ENCODE measurements around the gene CELF2. TPM values are rescaled to one million over a fixed set of nuclear protein-coding genes. Genes with fewer than 3 reads are reported as not detected.

The CELF2 gene
- polyA plus RNA-seq, 1 donor from 2014 or later, result 55.5 TPM

- Histone ChIP-seq H3K79me2 (replicated peaks; ENCODE audit: insufficient read depth, low read length) (peaks cover 5% of the 10 kb centered on the region), H3K9me3 (ENCODE audit: low read length) (no peaks in the 10 kb centered on the region), H3F3A (ENCODE audit: insufficient read depth, low read length, poor library complexity, severe bottlenecking) (peaks cover 4% of the 10 kb centered on the region), H3K36me3 (ENCODE audit: insufficient read depth, low read length) (no peaks in the 10 kb centered on the region), H3K4me3 (ENCODE audit: low read length) (no peak overlapping the region), H2AFZ (ENCODE audit: low read depth, low read length) (no peak overlapping the region), H4K20me1 (ENCODE audit: insufficient read depth) (no peaks in the 10 kb centered on the region), H3K9me2 (ENCODE audit: insufficient read depth, low read length) (no peaks in the 10 kb centered on the region), H3K9ac (ENCODE audit: low read length) (no peak overlapping the region), H3K4me2 (ENCODE audit: low read length) (no peak overlapping the region), H3K27ac (ENCODE audit: low read length) (no peak overlapping the region), H3K27me3 (ENCODE audit: insufficient read depth, low read depth, low read length) (no peaks in the 10 kb centered on the region)
- TF ChIP-seq MXI1 (conservative IDR thresholded peaks at IDR 0.05; ENCODE audit: poor library complexity, severe bottlenecking), result no peak
These were observed 132.1 kb downstream of the CELF2 start for GRCh38 chr10:11149807-11150141.

- no peaks in the 10 kb centered on the region for H4K20me1 ChIP-seq (ENCODE audit: insufficient read depth)
- no peak overlapping the region for H3K4me3 ChIP-seq (ENCODE audit: low read length)
- no peaks in the 10 kb centered on the region for H3K9me2 ChIP-seq (ENCODE audit: insufficient read depth, low read length)
- H3K79me2 ChIP-seq (replicated peaks; ENCODE audit: insufficient read depth, low read length), result peaks cover 5% of the 10 kb centered on the region
- H3K9ac ChIP-seq (ENCODE audit: low read length), result no peak overlapping the region
- H3F3A ChIP-seq (ENCODE audit: insufficient read depth, low read length, poor library complexity, severe bottlenecking), result peaks cover 9% of the 10 kb centered on the region
- H3K36me3 ChIP-seq (ENCODE audit: insufficient read depth, low read length), result no peaks in the 10 kb centered on the region
- H2AFZ ChIP-seq (ENCODE audit: low read depth, low read length), result no peak overlapping the region
- H3K27me3 ChIP-seq (ENCODE audit: insufficient read depth, low read depth, low read length), result no peaks in the 10 kb centered on the region
- H3K4me2 ChIP-seq (ENCODE audit: low read length), result no peak overlapping the region
- TF ChIP-seq TAF1 (IDR thresholded peaks at IDR 0.05; ENCODE audit: low read depth) (no peak), SMC3 (conservative IDR thresholded peaks at IDR 0.05; ENCODE audit: poor library complexity) (no peak), REST (IDR thresholded peaks at IDR 0.05; ENCODE audit: borderline replicate concordance) (no peak), RAD21 (conservative IDR thresholded peaks at IDR 0.05) (no peak), MXI1 (conservative IDR thresholded peaks at IDR 0.05; ENCODE audit: poor library complexity, severe bottlenecking) (no peak)
- TF ChIP-seq, protein P1, sequence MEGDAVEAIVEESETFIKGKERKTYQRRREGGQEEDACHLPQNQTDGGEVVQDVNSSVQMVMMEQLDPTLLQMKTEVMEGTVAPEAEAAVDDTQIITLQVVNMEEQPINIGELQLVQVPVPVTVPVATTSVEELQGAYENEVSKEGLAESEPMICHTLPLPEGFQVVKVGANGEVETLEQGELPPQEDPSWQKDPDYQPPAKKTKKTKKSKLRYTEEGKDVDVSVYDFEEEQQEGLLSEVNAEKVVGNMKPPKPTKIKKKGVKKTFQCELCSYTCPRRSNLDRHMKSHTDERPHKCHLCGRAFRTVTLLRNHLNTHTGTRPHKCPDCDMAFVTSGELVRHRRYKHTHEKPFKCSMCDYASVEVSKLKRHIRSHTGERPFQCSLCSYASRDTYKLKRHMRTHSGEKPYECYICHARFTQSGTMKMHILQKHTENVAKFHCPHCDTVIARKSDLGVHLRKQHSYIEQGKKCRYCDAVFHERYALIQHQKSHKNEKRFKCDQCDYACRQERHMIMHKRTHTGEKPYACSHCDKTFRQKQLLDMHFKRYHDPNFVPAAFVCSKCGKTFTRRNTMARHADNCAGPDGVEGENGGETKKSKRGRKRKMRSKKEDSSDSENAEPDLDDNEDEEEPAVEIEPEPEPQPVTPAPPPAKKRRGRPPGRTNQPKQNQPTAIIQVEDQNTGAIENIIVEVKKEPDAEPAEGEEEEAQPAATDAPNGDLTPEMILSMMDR (IDR thresholded peaks at IDR 0.05; ENCODE audit: poor library complexity, severe bottlenecking), result no peak
- no peak overlapping the region for H3K27ac ChIP-seq (ENCODE audit: low read length)
- H3K9me3 ChIP-seq (ENCODE audit: low read length), result no peaks in the 10 kb centered on the region
These were observed 132.6 kb downstream of the CELF2 start for GRCh38 chr10:11150231-11150731.

GRCh38 chr10:11150879-11151415, 133.3 kb downstream of the CELF2 start:
- H3F3A ChIP-seq (ENCODE audit: insufficient read depth, low read length, poor library complexity, severe bottlenecking), result peaks cover 9% of the 10 kb centered on the region
- H3K27ac ChIP-seq (ENCODE audit: low read length), result no peak overlapping the region
- H3K79me2 ChIP-seq (replicated peaks; ENCODE audit: insufficient read depth, low read length), result peaks cover 5% of the 10 kb centered on the region
- no peaks in the 10 kb centered on the region for H4K20me1 ChIP-seq (ENCODE audit: insufficient read depth)
- no peak overlapping the region for H3K4me2 ChIP-seq (ENCODE audit: low read length)
- H2AFZ ChIP-seq (ENCODE audit: low read depth, low read length), result no peak overlapping the region
- no peaks in the 10 kb centered on the region for H3K36me3 ChIP-seq (ENCODE audit: insufficient read depth, low read length)
- no peak overlapping the region for H3K4me3 ChIP-seq (ENCODE audit: low read length)
- H3K9me2 ChIP-seq (ENCODE audit: insufficient read depth, low read length), result no peaks in the 10 kb centered on the region
- no peaks in the 10 kb centered on the region for H3K27me3 ChIP-seq (ENCODE audit: insufficient read depth, low read depth, low read length)
- H3K9ac ChIP-seq (ENCODE audit: low read length), result no peak overlapping the region
- TF ChIP-seq POLR2AphosphoS5 (IDR thresholded peaks at IDR 0.05), result no peak
- no peak for TF ChIP-seq EP300 (conservative IDR thresholded peaks at IDR 0.05; ENCODE audit: poor library complexity, severe bottlenecking)
- TF ChIP-seq, protein P1 (IDR thresholded peaks at IDR 0.05; ENCODE audit: poor library complexity, severe bottlenecking), result no peak
- TF ChIP-seq EZH2 (IDR thresholded peaks at IDR 0.05; ENCODE audit: borderline replicate concordance, insufficient read depth, low read length, poor library complexity, severe bottlenecking), result no peak
- TF ChIP-seq SMC3 (conservative IDR thresholded peaks at IDR 0.05; ENCODE audit: poor library complexity), result no peak
- no peak for TF ChIP-seq RAD21 (conservative IDR thresholded peaks at IDR 0.05)
- TF ChIP-seq TAF1 (IDR thresholded peaks at IDR 0.05; ENCODE audit: low read depth), result no peak
- TF ChIP-seq MXI1 (conservative IDR thresholded peaks at IDR 0.05; ENCODE audit: poor library complexity, severe bottlenecking), result no peak
- TF ChIP-seq REST (IDR thresholded peaks at IDR 0.05; ENCODE audit: borderline replicate concordance), result no peak
- no peaks in the 10 kb centered on the region for H3K9me3 ChIP-seq (ENCODE audit: low read length)
